Glutamatergic neuron (in vitro differentiated cells): Measurements from ENCODE around the gene SLC25A22. TPM values are rescaled to one million over a fixed set of nuclear protein-coding genes. Genes with fewer than 3 reads are reported as not detected.

Experiments
- DNase-seq: peaks from one replicate; pipeline ENCODE4 v3.0.0; 2022
- H3K27ac Mint-ChIP-seq: one replicate; pipeline ENCODE4 v1.8.0; 2020; ENCODE audit warnings: mild to moderate bottlenecking, mixed read lengths, inconsistent platforms; ENCODE audit not compliant: unreplicated experiment
- H3K27me3 Mint-ChIP-seq: one replicate; pipeline ENCODE4 v1.8.0; 2020; ENCODE audit warnings: mild to moderate bottlenecking, moderate library complexity, mixed read lengths, inconsistent platforms; ENCODE audit not compliant: unreplicated experiment
- H3K36me3 Mint-ChIP-seq: one replicate; pipeline ENCODE4 v1.8.0; 2020; ENCODE audit warnings: mild to moderate bottlenecking, mixed read lengths, inconsistent platforms; ENCODE audit not compliant: unreplicated experiment
- H3K4me1 Mint-ChIP-seq: one replicate; pipeline ENCODE4 v1.8.0; 2020; ENCODE audit warnings: mild to moderate bottlenecking, low read depth, mixed read lengths, inconsistent platforms; ENCODE audit not compliant: unreplicated experiment
- H3K4me3 Mint-ChIP-seq: one replicate; pipeline ENCODE4 v1.8.0; 2020; ENCODE audit warnings: mild to moderate bottlenecking, mixed read lengths, inconsistent platforms; ENCODE audit not compliant: unreplicated experiment
- H3K9me3 Mint-ChIP-seq: one replicate; pipeline ENCODE4 v1.8.0; 2020; ENCODE audit warnings: mild to moderate bottlenecking, moderate library complexity, mixed read lengths, inconsistent platforms; ENCODE audit not compliant: unreplicated experiment
- total RNA-seq: library from RNA; stranded (reverse); fragmentation: NEBNext Ultra II Directional; extraction: Animal tissue kit (Norgen Biotek cat#: 25700); gene quantifications from one replicate; pipeline ENCODE4 v1.2.1, GENCODE V29; 2021; ENCODE audit not compliant: unreplicated experiment
- TF ChIP-seq, protein P1 (sequence below): fragments of 200-600 bp; sonication (generic); IDR thresholded peaks from one replicate; pipeline ENCODE4 v1.5.0; 2021; ENCODE audit not compliant: partially characterized antibody, unreplicated experiment

Gene SLC25A22
- total RNA-seq, 1 donor from 2014 or later, result 93.9 TPM

GRCh38 chr11:782264-783174 is 15.6 kb downstream of the SLC25A22 start:
- DNase-seq, result peak; percentile 17
- no peaks in the 10 kb centered on the region for H3K36me3 Mint-ChIP-seq
- H3K9me3 Mint-ChIP-seq, result peaks cover 4% of the 10 kb centered on the region
- H3K27me3 Mint-ChIP-seq, result no peaks in the 10 kb centered on the region
- no peak overlapping the region for H3K4me3 Mint-ChIP-seq
- H3K4me1 Mint-ChIP-seq, result peaks cover 14% of the 10 kb centered on the region
- H3K27ac Mint-ChIP-seq, result peak overlapping the region; percentile 84
- TF ChIP-seq, protein P1, sequence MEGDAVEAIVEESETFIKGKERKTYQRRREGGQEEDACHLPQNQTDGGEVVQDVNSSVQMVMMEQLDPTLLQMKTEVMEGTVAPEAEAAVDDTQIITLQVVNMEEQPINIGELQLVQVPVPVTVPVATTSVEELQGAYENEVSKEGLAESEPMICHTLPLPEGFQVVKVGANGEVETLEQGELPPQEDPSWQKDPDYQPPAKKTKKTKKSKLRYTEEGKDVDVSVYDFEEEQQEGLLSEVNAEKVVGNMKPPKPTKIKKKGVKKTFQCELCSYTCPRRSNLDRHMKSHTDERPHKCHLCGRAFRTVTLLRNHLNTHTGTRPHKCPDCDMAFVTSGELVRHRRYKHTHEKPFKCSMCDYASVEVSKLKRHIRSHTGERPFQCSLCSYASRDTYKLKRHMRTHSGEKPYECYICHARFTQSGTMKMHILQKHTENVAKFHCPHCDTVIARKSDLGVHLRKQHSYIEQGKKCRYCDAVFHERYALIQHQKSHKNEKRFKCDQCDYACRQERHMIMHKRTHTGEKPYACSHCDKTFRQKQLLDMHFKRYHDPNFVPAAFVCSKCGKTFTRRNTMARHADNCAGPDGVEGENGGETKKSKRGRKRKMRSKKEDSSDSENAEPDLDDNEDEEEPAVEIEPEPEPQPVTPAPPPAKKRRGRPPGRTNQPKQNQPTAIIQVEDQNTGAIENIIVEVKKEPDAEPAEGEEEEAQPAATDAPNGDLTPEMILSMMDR, result no peak

DNA sequence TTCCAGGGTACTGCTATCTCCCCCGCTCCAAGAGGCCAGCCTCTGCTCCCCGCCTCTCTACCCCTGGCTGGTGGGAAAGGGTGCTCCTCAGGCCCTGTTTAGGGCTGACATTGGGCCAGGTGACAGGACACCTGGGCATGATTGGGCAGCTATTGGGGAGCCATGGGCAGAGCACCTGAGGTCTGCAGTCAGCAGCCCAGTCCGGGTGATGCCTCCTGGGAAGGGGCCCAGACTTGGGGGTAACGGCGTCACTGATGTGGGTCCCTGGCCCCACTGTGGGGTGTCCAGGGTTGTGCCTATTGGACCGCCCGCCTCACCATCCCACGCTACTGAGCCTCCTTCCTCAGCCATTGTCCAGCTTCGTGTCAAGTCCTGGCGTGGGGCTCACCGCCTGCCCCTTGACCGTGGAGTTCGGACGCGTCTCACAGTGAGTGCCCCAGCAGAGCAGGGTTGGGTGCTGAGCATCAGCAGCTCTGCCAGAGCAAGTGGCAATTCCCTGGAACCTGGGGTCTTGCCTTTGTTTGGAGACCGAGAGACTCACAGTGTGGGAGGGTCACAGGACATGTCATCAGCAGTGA is 18.0 kb downstream of the SLC25A22 start:
- Mint-ChIP-seq H3K9me3 (peaks cover 5% of the 10 kb centered on the region), H3K36me3 (no peaks in the 10 kb centered on the region), H3K27ac (no peak overlapping the region), H3K27me3 (peaks cover 4% of the 10 kb centered on the region), H3K4me3 (no peak overlapping the region), H3K4me1 (peaks cover 15% of the 10 kb centered on the region)
- TF ChIP-seq, protein P1, result no peak
- peak; percentile 11 for DNase-seq

DNA sequence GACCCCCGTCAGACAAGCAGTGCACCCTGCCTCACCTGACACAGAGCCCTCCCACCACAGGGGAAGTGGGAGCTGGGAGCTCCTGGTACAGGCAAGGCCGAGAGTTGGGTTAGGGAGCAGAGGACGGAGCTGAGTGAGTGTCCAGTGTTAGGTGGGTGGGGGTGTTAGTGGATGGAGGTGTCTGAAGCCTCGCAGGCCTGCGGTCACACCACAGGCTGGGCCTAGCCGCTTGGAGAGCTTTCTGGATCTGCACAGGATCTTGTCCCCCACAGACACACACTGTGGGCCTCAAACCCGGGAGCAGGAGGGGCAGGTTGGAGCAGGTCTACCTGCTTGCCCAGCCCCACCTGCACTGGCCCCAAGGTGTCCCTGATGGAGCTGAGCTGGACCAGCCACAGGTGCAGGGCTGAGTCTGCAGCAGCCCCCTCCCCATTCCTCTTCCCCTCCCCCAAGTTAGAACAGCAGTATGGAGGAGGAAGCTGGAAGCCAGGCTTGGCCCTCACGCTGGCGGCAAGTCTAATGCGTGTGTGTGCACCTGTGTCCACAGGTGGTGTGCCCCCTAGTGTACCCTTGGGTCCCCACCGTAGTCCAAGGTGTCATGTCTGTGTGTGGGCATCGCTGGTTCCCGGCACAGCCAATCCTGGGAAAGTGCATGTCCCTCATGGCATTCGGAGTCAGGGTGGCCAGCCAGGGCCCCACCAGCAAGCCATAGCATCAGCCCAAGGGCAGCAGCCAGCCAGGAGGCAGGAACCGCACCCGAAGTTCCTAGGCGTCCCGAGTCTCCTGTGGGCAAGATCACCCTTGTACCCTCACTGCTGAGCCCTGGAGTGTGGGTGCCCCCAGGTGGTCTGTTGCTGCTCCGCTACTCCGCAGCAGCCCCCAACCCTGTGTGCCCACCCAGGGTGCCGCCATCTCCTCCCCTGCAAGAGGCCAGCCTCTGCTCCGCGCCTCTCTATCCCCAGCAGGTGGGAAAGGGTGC is 18.8 kb downstream of the SLC25A22 start:
- no peak overlapping the region for H3K4me3 Mint-ChIP-seq
- no peak overlapping the region for H3K27ac Mint-ChIP-seq
- peaks cover 8% of the 10 kb centered on the region for H3K9me3 Mint-ChIP-seq
- no peaks in the 10 kb centered on the region for H3K36me3 Mint-ChIP-seq
- TF ChIP-seq, protein P1, result no peak
- H3K4me1 Mint-ChIP-seq, result peaks cover 15% of the 10 kb centered on the region
- H3K27me3 Mint-ChIP-seq, result peaks cover 4% of the 10 kb centered on the region
- DNase-seq, result peak; percentile 14

DNA sequence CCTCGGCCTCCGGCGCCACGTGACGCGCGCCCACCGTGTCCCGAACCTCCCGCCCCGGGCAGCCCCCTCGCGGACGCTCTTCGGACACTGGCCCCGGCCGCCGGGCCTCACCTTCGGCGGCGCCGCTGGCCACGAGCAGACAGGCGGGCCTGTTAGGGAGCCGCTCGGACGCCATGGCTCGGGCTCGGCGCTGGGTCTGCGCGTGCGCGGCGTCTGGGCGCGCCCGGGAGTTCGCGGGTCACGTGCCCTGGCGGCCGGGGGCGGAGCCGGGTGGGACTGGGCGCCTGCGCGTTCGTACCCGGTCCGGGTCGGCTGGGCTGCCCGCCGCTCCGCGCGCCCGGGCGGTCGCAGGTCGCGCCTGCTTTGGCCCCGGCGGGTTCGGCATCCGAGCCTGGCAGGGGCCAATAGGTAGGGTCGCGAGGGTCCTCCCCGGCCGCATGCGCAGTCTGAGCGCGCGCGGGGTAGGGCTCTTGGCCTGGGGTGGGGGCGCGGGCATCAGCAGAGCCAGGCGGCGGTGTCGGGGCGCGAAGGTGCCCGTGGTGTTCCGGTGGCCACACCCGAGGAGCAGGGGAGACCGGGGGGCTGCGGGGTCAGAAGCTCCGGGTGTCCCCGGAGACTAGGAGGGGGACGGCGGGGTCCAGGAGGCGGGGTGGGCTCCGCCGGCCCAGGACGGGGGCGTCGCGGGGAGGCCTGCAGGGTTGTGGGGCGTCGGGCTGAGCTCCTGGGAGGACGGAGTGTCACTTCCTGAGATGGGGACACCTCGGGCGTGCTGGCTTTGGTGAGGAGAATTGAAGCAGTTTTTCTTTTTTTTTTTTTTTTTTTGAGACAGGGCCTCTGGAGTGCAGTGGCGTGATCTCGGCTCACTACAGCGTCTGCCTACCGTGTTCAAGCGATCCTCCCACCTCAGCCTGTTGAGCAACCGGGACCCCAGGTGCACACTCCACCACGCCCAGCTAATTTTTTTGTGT is 20.5 kb downstream of the SLC25A22 start, which contains the start of gene GATD1:
GATD1 (minus strand) TSS at position 200 of the 968 bp plus-strand sequence; CDS start at position 175, 25 bp downstream.
- Mint-ChIP-seq H3K36me3 (no peaks in the 10 kb centered on the region), H3K4me1 (peaks cover 11% of the 10 kb centered on the region), H3K4me3 (peak within 1 kb of the TSS; percentile 90), H3K9me3 (peaks cover 8% of the 10 kb centered on the region), H3K27ac (peak within 1 kb of the TSS; percentile 92), H3K27me3 (peaks cover 4% of the 10 kb centered on the region)
- DNase-seq, result peak; percentile 97
- TF ChIP-seq, protein P1, result no peak
